Transverse colon (tissue), 4 donors: ENCODE results near the gene ZBTB45.

Experiments used
- CTCF ChIP-seq, 5 experiments: fragments of 200-600 bp in 3 of 5; fragments of 450-650 bp in 2 of 5; sonication (generic) in 3 of 5; IDR thresholded peaks; 1 replicate in 2 of 5; 2 replicates in 3 of 5; pipeline ENCODE4 v1.5.1; 2016 to 2017; ENCODE audit warnings: antibody characterized with exemption in 5 of 5, inconsistent platforms in 3 of 5, mild to moderate bottlenecking in 2 of 5, moderate library complexity in 1 of 5
- EP300 ChIP-seq: sonication (generic); formaldehyde crosslinking; IDR thresholded peaks from one replicate; pipeline ENCODE4 v1.6.1; 2017; ENCODE audit warnings: antibody characterized with exemption, low read depth
- POLR2A ChIP-seq: fragments of 450-650 bp; IDR thresholded peaks from one replicate; pipeline ENCODE4 v1.6.1; 2016; ENCODE audit warnings: antibody characterized with exemption, mild to moderate bottlenecking, moderate library complexity
- POLR2AphosphoS5 ChIP-seq, 3 donors: sonication (generic); formaldehyde crosslinking; IDR thresholded peaks; one replicate each; pipeline ENCODE4 v1.6.1; 2016; ENCODE audit warnings: antibody characterized with exemption in 3 of 3

- TF ChIP-seq CTCF (IDR thresholded peaks at IDR 0.05) = no peak
- TF ChIP-seq POLR2AphosphoS5 (IDR thresholded peaks at IDR 0.05) = no peak
- TF ChIP-seq EP300 = no peak
- TF ChIP-seq POLR2A = no peak
Measured at GRCh38 chr19:58550362-58551122, 30.9 kb upstream of the ZBTB45 start.
